ENCODE results near the gene HOXA11.

The HOXA11 gene

GRCh38 chr7:27189295-27189996, 4.4 kb upstream of the HOXA11 start:
- TF ChIP-seq, protein P1, sequence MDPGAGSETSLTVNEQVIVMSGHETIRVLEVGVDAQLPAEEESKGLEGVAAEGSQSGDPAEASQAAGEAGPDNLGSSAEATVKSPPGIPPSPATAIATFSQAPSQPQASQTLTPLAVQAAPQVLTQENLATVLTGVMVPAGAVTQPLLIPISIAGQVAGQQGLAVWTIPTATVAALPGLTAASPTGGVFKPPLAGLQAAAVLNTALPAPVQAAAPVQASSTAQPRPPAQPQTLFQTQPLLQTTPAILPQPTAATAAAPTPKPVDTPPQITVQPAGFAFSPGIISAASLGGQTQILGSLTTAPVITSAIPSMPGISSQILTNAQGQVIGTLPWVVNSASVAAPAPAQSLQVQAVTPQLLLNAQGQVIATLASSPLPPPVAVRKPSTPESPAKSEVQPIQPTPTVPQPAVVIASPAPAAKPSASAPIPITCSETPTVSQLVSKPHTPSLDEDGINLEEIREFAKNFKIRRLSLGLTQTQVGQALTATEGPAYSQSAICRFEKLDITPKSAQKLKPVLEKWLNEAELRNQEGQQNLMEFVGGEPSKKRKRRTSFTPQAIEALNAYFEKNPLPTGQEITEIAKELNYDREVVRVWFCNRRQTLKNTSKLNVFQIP (CRISPR knock-in tag; IDR thresholded peaks at IDR 0.05; ENCODE audit: borderline replicate concordance, low read depth): no peak
- TF ChIP-seq ZFP3 (CRISPR knock-in tag; IDR thresholded peaks at IDR 0.05): no peak
- TF ChIP-seq SNAI2 (CRISPR knock-in tag; IDR thresholded peaks at IDR 0.05): no peak
- no peak for TF ChIP-seq ISL1 (CRISPR knock-in tag; IDR thresholded peaks at IDR 0.05)
- TF ChIP-seq GLIS3 (CRISPR knock-in tag; IDR thresholded peaks at IDR 0.05): no peak
- TF ChIP-seq ZNF8 (CRISPR knock-in tag; IDR thresholded peaks at IDR 0.05): no peak
- no peak for TF ChIP-seq ZNF70 (CRISPR knock-in tag; IDR thresholded peaks at IDR 0.05)
- no peak for TF ChIP-seq BACH2 (CRISPR knock-in tag; IDR thresholded peaks at IDR 0.05; ENCODE audit: borderline replicate concordance)
- no peak for TF ChIP-seq PPARA (CRISPR knock-in tag; IDR thresholded peaks at IDR 0.05; ENCODE audit: borderline replicate concordance)
- TF ChIP-seq TSHZ2 (CRISPR knock-in tag; IDR thresholded peaks at IDR 0.05): no peak
- TF ChIP-seq ZNF565 (CRISPR knock-in tag; conservative IDR thresholded peaks at IDR 0.05; ENCODE audit: low read depth): no peak
- TF ChIP-seq ZC3H10 (CRISPR knock-in tag; IDR thresholded peaks at IDR 0.05): no peak
- TF ChIP-seq, protein P2, sequence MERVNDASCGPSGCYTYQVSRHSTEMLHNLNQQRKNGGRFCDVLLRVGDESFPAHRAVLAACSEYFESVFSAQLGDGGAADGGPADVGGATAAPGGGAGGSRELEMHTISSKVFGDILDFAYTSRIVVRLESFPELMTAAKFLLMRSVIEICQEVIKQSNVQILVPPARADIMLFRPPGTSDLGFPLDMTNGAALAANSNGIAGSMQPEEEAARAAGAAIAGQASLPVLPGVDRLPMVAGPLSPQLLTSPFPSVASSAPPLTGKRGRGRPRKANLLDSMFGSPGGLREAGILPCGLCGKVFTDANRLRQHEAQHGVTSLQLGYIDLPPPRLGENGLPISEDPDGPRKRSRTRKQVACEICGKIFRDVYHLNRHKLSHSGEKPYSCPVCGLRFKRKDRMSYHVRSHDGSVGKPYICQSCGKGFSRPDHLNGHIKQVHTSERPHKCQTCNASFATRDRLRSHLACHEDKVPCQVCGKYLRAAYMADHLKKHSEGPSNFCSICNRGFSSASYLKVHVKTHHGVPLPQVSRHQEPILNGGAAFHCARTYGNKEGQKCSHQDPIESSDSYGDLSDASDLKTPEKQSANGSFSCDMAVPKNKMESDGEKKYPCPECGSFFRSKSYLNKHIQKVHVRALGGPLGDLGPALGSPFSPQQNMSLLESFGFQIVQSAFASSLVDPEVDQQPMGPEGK (CRISPR knock-in tag; IDR thresholded peaks at IDR 0.05; ENCODE audit: borderline replicate concordance): no peak
- ATAC-seq: peak; percentile 5; the same call in 1 of the 3 replicates

DNA sequence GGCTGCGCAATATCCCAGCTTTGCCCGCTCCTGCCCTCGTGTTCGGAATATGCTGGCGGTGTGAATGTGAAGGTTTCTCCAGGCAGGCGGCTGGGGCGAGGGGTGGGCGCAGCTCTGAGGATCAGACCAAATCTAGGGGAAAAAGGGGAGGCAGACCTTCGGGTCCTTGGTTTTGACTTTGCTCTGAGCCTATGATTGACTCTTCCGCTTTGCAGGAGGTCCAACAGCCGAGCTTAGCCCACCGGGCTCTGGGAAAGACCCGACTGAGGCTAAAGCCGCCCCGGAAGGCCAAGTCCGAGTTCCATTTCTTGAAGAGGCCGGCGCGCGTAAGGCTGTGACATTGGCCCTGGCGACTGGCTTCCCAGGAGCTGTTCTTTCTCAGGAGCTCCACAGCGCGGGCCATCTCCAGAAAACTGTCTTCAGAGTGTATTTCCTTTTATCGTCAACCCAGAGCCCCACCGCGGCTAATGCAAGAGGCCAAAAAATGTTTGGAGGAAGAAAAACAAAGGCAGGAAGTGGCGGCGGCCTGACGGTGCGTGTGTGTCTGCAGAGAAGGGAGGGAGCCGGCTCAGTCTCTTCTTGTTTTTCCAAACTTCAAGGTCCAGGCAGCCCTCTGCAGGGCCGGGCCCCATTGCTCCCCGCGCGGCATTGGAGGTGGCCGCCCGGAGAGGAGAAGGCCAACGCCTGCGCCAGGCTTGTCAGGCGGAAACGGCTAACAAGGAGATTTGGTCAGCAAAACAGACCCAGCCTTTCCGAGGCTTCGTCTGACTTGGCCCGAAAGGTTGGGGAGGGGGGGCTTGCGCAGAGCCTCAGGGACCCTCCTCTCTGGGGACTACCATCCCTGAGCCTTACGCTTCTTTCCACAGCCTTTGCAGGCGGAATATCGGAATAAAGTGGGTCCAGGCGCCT, 3.6 kb upstream of the HOXA11 start:
- TF ChIP-seq, protein P3, sequence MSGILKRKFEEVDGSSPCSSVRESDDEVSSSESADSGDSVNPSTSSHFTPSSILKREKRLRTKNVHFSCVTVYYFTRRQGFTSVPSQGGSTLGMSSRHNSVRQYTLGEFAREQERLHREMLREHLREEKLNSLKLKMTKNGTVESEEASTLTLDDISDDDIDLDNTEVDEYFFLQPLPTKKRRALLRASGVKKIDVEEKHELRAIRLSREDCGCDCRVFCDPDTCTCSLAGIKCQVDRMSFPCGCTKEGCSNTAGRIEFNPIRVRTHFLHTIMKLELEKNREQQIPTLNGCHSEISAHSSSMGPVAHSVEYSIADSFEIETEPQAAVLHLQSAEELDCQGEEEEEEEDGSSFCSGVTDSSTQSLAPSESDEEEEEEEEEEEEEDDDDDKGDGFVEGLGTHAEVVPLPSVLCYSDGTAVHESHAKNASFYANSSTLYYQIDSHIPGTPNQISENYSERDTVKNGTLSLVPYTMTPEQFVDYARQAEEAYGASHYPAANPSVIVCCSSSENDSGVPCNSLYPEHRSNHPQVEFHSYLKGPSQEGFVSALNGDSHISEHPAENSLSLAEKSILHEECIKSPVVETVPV (CRISPR knock-in tag; IDR thresholded peaks at IDR 0.05): no peak
- no peak for TF ChIP-seq TCF4 (CRISPR knock-in tag; IDR thresholded peaks at IDR 0.05; ENCODE audit: borderline replicate concordance)
- TF ChIP-seq ZNF565 (CRISPR knock-in tag; conservative IDR thresholded peaks at IDR 0.05; ENCODE audit: low read depth): no peak
- no peak for TF ChIP-seq CREB5 (CRISPR knock-in tag; IDR thresholded peaks at IDR 0.05; ENCODE audit: low read depth)
- no peak for TF ChIP-seq CSDC2 (CRISPR knock-in tag; IDR thresholded peaks at IDR 0.05)
- no peak for TF ChIP-seq ISL1 (CRISPR knock-in tag; IDR thresholded peaks at IDR 0.05)
- TF ChIP-seq BACH2 (CRISPR knock-in tag; IDR thresholded peaks at IDR 0.05; ENCODE audit: borderline replicate concordance): no peak
- no peak for TF ChIP-seq SNAI2 (CRISPR knock-in tag; IDR thresholded peaks at IDR 0.05)
- no peak for TF ChIP-seq ESRRG (CRISPR knock-in tag; IDR thresholded peaks at IDR 0.05)
- TF ChIP-seq, protein P2 (CRISPR knock-in tag; IDR thresholded peaks at IDR 0.05; ENCODE audit: borderline replicate concordance): no peak
- no peak for TF ChIP-seq OSR1 (CRISPR knock-in tag; IDR thresholded peaks at IDR 0.05)
- no peak for TF ChIP-seq TOX (CRISPR knock-in tag; IDR thresholded peaks at IDR 0.05; ENCODE audit: borderline replicate concordance)
- no peak for TF ChIP-seq ZNF70 (CRISPR knock-in tag; IDR thresholded peaks at IDR 0.05)
- peak; percentile 2; the same call in 1 of the 3 replicates for ATAC-seq

Data from SK-N-SH treated with all-trans-retinoic acid at 6 μM for 48 hours (cell line).